Testis (tissue), 2 donors: ENCODE data around the gene OLFML3.

Experiments
- CTCF ChIP-seq, 3 experiments: fragments of 450-650 bp in 2 of 3; fragments of 200-600 bp in 1 of 3; sonication (generic) in 1 of 3; IDR thresholded peaks; one replicate each; pipeline ENCODE4 v1.5.1; 2016 to 2019; ENCODE audit warnings: antibody characterized with exemption in 3 of 3, mild to moderate bottlenecking in 2 of 3, moderate library complexity in 1 of 3
- POLR2A ChIP-seq: fragments of 450-650 bp; IDR thresholded peaks from one replicate; pipeline ENCODE4 v1.6.1; 2017; ENCODE audit warnings: antibody characterized with exemption, mild to moderate bottlenecking, moderate library complexity

- TF ChIP-seq CTCF (IDR thresholded peaks at IDR 0.05) (no peak), POLR2A (no peak)
Measured at GRCh38 chr1:113945329-113945728, 33.9 kb upstream of the OLFML3 start.
